GM12878 (cell line): ENCODE data around the gene ACADL.

Source experiments
- ATF3 ChIP-seq: IDR thresholded peaks from 2 replicates; pipeline ENCODE4 v1.6.1; 2011; ENCODE audit warnings: low read depth, mild to moderate bottlenecking, low read length, moderate library complexity, borderline replicate concordance; ENCODE audit errors: extremely low read depth
- BCL3 ChIP-seq: IDR thresholded peaks from 2 replicates; pipeline ENCODE4 v1.6.1; 2011; ENCODE audit warnings: borderline replicate concordance, low read depth, mild to moderate bottlenecking, moderate library complexity, low read length; ENCODE audit not compliant: insufficient read depth, poor library complexity, severe bottlenecking
- CTCF ChIP-seq, 3 experiments: IDR thresholded peaks in 2 of 3; conservative IDR thresholded peaks in 1 of 3; 2 replicates each; pipeline ENCODE4 v1.5.1; 2011; ENCODE audit warnings: low read depth in 3 of 3, low read length in 3 of 3, mild to moderate bottlenecking in 3 of 3, control low read depth in 2 of 3, moderate library complexity in 2 of 3, inconsistent platforms in 1 of 3, mixed read lengths in 1 of 3; ENCODE audit not compliant: control insufficient read depth in 2 of 3, insufficient read depth in 1 of 3; ENCODE audit errors: extremely low read depth in 1 of 3
- EZH2 ChIP-seq: IDR thresholded peaks from 2 replicates; pipeline ENCODE4 v1.6.1; 2012; ENCODE audit warnings: low read depth, mild to moderate bottlenecking, control low read depth, inconsistent platforms, low read length, borderline replicate concordance; ENCODE audit not compliant: control insufficient read depth
- GABPA ChIP-seq: IDR thresholded peaks from 2 replicates; pipeline ENCODE4 v1.6.1; 2014; ENCODE audit warnings: antibody characterized with exemption, low read depth, mild to moderate bottlenecking, inconsistent platforms
- HCFC1 ChIP-seq: fragments of 150-350 bp; IDR thresholded peaks from 2 replicates; pipeline ENCODE4 v1.6.1; 2014; ENCODE audit warnings: low read length
- HDGF ChIP-seq: fragments of 450-650 bp; IDR thresholded peaks from 2 replicates; pipeline ENCODE4 v1.6.1; 2016; ENCODE audit warnings: antibody characterized with exemption
- MYC ChIP-seq: IDR thresholded peaks from 2 replicates; pipeline ENCODE4 v1.6.1; 2011; ENCODE audit warnings: mild to moderate bottlenecking, low read length, moderate library complexity, inconsistent platforms; ENCODE audit not compliant: insufficient read depth, insufficient replicate concordance, insufficient read length, severe bottlenecking
- POLR2A ChIP-seq: IDR thresholded peaks from 2 replicates; pipeline ENCODE4 v1.6.1; 2011; ENCODE audit warnings: low read depth, mild to moderate bottlenecking, low read length
- SRF ChIP-seq, 2 experiments: IDR thresholded peaks; 2 replicates each; pipeline ENCODE4 v1.6.1; 2011; ENCODE audit warnings: low read depth in 2 of 2, low read length in 2 of 2, mild to moderate bottlenecking in 1 of 2, moderate library complexity in 1 of 2

- no peak for TF ChIP-seq HCFC1
- TF ChIP-seq CTCF (IDR thresholded peaks at IDR 0.05 in 2 of 3, conservative IDR thresholded peaks at IDR 0.05 in 1 of 3; ENCODE audit: control insufficient read depth in 2 of 3, extremely low read depth in 1 of 3, insufficient read depth in 1 of 3, low read depth in 3 of 3, low read length in 3 of 3): no peak
- no peak for TF ChIP-seq BCL3
- TF ChIP-seq ATF3: no peak
- no peak for TF ChIP-seq POLR2A
- TF ChIP-seq EZH2: no peak
- no peak for TF ChIP-seq SRF (IDR thresholded peaks at IDR 0.05; ENCODE audit: low read depth in 2 of 2, low read length in 2 of 2)
- TF ChIP-seq GABPA: no peak
- no peak for TF ChIP-seq HDGF
- TF ChIP-seq MYC: no peak
These were observed 2.2 kb upstream of the ACADL start for GRCh38 chr2:210227290-210228088.
